Stimulated activated CD4-positive, alpha-beta T cell treated with anti-CD3 and anti-CD28 coated beads, TNF-alpha, amount 100 ng/mL, for 4 hours (primary cell): ENCODE data around the gene ZFAND3.

ENCODE experiments used
- DNase-seq, 3 experiments: peaks; one replicate each; pipeline ENCODE4 v3.0.0-alpha.2; 2020; ENCODE audit warnings: low read depth in 3 of 3

Gene ZFAND3

DNA sequence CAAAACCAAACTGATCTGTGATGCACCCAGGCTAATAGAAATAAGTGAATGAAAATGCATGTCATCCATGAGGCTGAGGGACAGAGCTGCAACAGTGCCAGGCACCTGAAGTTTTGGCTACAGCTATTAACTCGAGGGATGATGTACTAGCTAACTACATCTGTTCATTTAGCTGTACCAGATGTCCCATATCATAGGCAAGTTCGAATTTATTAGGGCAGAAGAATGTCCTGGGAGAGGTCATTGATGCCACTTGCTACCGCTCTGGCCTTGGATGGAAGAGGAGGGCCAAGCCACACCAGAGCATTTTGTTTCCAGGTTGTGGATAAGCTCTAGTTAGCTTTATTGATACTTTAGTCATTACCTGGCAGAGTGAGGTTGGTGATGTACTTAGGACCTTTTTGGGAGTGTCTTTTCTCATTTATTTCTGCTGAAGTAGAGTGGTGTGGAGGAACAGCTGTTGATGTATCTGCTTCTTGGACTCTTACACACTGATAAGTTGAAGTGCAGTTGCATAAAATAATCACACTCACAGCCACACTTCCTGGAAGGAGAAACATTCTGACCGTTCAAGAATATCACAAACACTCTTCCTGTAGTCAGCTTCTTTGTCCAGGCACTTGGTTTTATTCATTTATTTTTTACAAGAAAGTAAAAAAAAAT lies 8.2 kb downstream of the ZFAND3 start:
- no peak for DNase-seq

DNA sequence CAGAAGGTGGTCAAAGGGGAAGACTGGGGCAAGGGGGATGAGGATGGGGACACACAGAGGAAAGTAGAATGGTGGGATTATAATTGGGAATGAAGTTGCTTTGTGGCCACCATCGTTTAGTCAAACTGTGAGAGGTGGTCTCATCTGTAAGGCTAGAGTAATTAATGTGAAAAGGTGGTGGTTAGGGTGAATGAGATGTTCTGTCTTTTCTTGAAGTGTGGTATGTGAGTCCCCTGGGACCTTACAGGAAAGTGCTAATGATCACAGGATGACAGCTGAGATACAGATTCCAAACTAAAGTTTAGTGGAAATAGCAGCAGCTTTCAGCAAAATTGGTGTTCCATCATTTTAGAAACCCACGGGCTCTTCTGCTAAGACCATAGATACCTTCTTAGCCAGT lies 10.7 kb downstream of the ZFAND3 start:
- no peak for DNase-seq

DNA sequence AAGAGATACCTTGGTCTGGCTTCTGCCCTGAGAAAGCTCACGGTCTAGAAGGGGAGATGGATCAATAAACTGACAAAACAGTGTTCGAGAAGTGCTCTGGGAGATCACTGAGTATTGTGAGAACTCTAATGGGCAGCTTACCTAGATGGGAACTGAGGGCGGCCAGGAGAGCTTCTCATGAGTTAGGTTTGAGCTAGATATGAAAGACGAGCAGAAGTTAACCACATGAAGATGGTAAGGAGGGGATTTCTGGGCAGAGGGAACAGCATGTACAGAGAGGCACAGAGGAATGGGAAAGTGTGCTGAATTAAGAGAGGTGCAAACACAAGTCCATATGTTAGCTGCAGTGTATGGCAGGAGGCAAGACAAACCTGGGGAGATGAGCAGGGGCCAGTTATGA lies 11.9 kb downstream of the ZFAND3 start:
- DNase-seq = no peak

DNA sequence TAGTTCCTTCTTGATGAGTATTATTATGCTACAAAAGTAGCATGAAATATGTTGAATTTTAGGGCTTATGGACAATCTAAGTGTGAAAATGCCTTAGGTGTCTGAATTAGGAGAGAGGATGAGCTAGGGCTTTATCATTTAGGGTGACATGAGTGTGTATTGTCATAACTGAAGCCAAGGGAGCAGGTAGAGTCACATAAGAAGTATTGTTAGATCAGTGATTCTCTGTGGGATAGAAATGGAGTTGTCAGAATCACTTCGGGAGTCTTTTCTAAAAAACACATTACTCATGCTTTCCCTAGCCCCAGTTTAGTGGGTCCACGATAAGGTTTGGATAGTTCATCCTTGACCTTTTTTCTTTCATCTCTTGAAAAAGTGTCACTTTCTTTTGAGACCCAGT lies 16.4 kb downstream of the ZFAND3 start:
- DNase-seq = no peak

DNA sequence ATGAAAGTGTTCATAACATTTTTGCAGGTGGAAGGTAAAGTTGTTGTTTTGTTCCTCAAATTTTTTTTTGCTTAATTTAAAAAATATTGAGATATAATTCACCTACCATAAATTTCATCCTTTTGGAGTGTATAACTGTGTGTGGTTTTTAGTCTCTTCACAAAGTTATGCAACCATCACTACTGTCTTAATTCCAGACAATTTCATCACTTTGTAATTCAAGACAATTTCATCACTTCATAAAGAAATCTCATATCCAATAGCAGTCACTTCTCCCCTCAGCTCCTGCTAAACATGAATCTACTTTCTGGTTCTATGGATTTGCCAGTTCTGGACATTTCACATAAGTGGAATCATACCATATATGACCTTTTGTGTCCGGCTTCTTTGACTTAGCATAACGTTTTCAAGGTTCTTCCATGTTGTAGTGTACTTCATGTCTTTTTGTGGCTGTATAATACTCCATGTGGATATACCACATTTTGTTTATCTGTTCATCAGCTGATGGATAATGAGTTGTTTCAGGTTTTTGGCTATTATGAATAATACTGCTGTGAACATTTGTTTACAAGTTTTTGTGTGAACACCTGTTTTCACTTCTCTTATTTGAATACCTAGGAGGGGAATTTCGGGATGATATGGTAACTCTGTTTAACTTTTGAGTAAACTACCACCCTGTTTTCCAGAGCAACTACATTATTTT lies 18.8 kb downstream of the ZFAND3 start:
- DNase-seq = no peak

DNA sequence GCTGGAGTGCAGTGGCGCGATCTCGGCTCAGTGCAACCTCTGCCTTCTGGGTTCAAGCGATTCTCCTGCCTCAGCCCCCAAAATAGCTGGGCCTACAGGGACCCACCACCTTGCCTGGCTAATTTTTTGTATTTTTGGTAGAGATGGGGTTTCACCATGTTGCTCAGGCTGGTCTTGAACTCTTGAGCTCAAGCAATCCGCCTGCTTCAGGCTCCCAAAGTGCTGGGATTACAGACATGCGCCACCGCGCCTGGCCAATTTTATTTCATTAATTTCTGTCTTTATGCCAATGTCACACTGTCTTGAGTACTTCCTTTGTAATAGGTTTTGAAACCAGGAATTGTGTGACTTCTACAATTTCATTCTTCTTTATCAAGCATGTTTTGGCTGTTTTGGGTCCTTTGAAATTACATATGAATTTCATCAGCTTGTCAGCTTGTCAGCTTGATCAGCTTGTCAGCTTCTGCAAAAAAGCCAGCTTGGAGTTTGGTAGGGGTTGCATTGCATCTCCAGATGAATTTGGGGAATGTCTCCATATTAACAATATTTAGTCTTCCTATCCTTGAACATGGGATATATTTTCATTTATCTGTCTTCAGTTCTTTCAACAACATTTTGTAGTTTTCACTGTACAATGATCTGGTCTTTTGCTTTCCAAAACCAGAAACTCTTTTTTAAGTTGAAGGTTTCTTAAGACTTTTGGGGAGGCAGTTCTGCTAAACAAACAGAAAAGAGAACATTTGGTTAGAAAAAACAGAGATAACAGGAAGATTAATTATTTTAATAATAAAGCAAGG lies 20.8 kb downstream of the ZFAND3 start:
- DNase-seq = no peak

DNA sequence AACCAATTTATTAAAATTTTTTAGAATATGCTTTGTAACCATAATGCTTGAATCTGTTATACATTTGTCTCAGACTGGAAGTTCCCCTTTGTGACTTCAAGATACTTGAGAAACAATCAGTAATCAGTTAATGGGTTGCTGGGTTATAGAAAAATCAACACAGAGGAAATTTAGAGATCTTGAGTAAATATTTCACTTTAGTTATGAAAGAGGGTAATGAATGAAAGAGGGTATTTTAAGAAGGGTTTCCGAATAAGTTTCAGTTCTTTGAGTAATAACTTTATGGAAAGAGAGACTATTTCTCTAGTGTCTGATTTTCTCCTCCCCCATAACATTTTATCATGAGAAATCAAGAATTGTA lies 21.4 kb downstream of the ZFAND3 start:
- no peak for DNase-seq

DNA sequence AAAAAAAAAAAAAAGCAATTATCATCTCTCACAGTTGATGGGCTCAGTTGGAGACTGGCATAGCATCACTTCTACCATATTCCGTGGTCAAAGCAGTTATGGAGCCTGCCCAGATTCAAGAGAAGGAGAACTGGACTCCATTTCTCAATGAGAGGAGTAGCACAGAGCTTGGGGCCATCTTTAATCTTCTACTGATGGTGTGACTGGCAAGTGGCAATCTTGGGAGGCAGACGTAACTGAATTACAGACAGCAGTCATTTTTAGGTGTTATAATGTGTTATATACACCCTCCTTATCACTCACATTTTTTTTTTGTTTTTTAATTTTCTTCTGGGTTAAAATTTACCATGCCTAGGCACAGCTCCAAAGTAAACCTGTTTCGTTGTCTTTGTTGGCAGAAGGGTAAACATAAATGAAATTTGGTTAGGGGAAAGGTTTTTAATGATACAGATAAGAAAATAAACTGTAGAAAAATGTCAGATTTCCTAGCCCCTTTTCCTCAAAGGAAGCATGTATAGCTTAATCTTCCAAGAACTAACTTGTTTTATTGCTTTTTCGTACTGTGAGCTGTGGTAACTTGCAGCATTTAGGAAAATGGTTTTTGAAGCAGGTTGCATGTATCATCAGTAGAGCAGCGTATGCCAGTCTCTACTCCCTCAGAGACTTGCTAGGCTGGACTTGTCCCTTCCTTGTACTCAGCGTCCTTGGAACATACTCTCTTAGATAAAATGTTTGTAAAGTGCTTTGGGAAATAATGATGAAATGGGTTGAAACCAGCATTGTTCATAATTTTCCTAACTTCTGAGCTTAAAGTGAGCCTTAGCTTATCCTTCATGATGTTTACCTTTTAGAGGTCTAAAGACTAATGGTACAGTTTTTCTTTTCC lies 25.7 kb downstream of the ZFAND3 start:
- no peak for DNase-seq

DNA sequence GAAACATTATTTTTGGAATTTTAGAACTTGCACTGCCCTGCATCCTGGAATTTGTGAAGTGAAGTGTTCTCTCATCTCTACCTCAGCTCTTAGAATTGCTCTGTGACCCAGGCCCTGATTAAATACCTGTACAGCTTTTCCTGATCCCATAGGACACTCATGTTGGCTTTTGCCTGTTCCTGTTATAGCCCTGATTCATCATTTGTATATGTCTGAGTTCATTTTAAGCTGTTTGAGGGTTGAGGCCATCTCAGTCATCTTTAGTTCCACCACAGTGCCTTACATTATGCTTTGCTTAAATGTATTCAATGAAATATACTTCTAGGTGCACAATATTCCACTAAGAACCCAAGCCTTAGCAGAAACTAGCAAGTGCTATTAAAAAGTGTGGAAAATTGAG lies 26.4 kb downstream of the ZFAND3 start:
- no peak for DNase-seq

DNA sequence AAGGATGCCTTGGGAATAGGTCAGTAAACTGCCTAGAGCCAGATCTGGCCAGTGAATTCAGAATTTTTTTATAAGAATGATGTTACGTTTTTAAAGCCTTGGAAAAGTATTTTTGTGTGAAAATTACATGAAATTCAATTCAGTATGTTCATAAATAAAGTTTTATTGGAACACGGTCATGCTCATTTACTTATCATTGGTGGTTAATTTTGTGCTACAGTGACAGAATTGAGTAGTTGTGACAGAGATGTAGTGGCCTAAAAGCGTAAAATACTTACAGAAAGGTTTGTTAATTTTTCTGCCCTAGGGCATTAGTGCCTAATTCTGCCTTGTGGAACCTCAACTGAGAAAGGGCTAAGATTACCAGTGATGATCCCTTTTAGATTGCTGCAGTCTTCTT lies 28.2 kb downstream of the ZFAND3 start:
- DNase-seq = no peak

DNA sequence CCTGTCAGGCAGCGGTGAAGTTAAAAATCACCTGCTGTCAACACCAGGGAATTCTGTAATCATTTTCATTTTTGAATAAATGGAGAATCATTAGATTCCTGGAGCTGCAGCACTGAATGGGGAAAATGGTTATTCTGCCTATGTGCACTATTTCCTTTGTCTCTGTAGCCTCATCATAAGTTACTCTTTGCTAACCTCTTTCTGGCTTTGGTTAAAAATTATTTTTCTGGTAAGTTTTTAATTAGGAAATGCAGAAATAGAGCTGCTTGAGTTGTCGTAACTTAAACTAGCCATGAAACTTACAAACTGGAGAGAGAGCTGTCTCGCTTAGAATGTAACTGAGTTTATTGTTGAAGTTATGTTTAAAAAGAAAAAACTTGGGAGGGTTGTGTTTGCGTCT lies 28.8 kb downstream of the ZFAND3 start:
- DNase-seq = no peak

DNA sequence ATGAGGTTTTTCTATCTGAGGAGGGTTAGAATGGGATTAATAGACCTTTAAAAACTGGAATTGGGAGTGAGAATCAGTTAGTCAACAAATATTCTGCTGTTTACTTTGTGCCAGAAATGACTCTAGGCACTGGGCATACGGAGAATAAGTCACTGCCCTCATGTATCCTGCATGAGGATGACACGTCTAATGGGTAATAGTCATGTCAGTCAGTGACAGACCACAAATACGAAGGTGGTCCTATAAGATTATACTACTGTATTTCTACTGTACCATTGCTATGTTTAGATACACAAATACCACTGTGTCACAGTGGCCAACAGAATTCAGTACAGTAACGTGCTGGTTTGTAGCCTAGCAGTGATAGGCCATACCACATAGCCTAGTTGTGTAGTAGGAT lies 30.7 kb downstream of the ZFAND3 start:
- DNase-seq = no peak

DNA sequence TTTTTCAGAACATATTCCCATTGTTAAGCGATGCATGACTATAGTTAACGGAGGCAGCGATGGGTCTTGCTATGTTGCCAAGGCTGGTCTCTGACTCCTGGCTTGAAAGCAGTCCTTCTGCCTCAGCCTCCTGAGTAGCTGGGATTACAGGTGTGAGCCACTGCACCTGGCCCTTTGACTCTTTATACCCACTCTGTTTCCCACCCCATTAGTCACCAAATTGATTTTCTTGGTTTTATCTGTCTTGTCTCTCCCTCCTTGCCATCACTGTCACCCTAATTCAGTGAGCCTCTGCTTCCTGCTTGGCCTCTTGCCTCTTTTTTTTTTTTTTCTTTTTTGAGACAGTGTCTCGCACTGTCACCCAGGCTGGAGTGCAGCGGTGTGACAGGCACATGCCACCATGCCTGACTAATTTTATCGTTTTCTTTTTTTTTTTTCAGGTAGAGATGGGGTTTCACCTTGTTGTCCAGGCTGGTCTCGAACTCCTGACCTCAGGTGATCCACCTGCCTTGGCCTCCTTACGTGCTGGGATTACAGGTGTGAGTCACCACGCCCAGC lies 31.3 kb downstream of the ZFAND3 start:
- DNase-seq = no peak

DNA sequence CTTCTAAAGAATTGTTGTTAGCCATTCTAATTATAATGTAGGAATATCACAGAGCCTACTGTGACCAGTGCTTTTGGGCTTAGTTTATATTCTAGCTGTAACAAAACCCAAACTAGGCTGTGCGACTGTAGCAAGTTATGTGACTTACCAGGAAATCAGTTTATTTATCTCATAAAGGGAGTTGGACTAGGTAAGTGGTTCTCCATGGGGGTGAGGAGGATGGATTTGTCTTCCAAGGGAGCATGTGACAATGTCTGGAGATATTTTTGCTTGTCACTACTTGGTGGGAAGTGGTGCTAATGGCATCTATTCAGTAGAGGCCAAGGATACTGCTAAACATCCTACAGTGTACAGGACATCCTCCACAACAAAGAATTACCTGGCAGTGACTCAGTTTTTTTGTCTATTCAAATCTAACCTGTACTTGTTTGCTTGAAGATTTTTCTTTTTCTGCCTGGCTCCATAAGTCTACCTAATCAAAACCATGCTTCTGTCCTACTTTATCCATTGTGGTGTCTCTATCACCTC lies 32.5 kb downstream of the ZFAND3 start:
- no peak for DNase-seq

DNA sequence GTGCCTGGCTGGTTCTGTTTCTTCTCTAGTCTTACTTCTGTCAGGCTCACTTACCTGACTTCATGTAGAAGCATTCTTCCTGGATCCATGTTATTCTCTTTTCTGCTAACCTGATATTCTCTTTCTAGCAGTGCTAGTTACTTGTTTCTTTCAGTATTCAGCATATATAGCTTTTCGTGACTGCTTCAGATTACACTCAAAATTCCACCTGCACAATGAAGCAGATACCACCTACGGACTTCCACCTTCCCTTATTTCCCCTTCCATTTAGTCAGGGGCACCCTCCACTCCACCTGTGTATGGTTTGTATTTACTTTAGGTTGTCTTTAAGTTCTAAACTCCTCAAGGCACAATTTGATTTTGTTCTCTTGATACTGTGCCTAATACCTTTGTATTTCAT lies 36.8 kb downstream of the ZFAND3 start:
- no peak for DNase-seq

DNA sequence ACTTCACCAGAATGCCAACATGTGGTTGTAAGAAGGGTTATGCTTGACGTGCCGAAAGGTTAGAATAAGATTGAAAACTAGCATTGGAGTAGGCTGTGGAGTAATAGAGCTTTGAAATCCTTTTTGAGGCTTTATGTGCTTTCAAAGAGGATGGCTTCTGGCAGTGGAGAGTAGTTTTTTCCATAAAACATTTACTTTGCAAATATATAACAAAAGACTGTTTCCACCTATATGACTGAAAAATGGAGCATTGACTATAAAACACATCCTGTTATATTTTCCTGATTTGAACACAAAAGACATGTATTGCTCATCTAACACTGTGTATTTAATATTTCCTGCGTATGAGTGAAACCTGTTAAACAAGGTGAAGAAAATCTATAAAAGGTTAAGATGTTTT lies 38.8 kb downstream of the ZFAND3 start:
- no peak for DNase-seq

DNA sequence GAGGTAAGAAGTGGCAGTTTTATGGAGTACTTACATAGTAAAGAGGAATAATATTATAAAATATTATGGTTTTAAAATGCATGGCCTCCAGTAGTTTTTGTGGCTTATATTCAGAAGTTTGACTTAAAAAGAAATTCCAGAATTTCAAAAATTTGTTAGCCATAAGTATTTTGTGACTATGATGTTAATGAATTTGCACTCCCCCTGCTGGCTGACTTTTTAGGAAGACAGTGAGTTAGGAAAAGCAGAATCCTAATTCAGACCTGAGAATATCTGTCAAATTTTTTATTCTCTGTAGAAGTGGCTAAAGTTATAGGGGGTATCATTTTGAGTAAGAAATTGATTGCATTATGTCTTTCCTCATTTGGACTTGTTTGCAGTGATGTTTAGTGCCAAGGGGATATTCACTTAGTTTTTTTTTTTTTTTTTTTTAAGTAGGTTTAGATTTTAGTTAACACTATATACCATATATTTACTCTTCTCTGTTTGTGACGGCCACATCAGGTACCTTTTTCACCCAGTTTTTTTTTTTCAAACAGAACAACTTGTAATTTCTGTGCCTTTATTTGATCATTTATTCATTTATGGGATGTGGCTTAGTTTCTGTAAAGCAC lies 40.8 kb downstream of the ZFAND3 start:
- no peak for DNase-seq

DNA sequence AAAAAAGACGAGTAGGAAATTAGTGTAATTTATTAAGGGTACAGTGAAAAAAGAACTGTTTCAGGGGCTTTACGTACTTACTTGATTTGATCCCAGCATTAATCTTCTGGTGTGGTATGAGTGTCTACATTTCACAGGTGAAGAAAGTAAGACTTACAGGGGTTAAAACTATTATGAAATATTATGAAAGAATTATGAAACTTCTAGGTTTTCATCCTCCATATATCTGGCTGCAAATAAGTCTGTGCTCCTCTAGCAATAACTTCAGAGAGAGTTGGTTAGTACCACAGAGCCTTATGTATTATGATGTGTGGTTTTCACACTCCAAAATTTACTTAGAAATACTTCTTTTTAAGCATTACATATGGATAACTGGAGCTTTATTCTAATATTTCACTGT lies 41.9 kb downstream of the ZFAND3 start:
- DNase-seq = no peak

DNA sequence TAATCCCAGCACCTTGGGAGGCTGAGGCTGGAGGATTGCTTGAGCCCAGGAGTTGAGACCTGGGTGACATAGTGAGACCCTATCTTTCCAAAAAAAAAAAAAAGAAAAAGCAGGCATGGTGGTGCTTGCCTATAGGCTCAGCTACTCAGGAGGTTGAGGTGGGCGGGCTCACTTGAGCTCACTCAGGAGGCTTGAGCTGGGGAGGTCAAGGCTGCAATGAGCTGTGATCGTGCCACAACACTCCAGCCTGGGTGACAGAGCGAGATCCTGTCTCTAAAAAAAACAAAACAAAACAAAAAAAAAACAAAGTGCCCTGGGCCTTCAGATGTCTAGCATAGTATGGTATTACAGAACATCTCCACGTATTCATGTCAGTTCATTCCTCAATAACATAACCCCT lies 42.9 kb downstream of the ZFAND3 start:
- DNase-seq = no peak

DNA sequence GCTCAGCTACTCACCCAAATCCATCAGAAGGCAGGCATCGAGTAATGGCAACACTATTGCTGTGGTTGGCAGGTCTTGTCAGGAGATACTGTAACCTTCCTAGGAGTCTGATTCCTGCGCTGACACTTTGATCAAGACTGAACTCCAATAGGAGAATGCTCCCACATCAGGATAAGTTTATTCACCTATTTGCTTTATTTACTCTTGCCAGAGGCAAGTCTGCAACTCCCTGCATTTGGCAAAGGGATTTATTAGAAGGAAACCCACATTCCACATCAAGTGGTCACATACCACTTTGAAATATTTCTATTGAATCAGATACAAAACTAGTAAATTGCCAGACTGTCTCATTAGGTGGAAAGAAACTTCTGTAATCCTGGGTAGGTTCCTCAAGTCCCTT lies 43.5 kb downstream of the ZFAND3 start:
- DNase-seq = no peak

DNA sequence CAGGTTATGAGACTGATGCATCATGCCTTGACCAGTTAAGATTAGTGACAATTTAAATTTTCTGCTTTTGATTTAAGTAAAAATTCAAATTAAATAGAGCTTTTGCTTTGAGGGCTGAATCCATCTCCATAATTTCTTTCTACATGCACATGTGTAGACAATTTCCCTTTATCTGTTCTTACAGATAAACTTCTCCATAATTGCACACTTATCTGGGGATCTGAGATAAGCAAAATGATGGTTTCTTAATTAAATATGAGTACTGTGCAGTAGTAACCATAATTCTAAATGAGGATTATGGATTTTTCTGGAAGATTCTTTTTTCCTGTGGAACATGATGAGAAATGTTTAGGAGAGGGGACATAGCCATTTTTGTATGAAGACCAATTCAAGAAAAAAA lies 44.7 kb downstream of the ZFAND3 start:
- no peak for DNase-seq
